H1 (cell line): ENCODE results near the gene PHACTR1. TPM values are rescaled to one million over a fixed set of nuclear protein-coding genes. Genes with fewer than 3 reads are reported as not detected.

Experiments used
- CHD7 ChIP-seq: fragments of 300-600 bp; sonication (generic); IDR thresholded peaks from 2 replicates; pipeline ENCODE4 v1.7.1; 2012; ENCODE audit warnings: low read length, moderate library complexity, mild to moderate bottlenecking, inconsistent platforms; ENCODE audit not compliant: insufficient replicate concordance
- HDAC2 ChIP-seq, 2 experiments: fragments of 300-600 bp in 1 of 2; sonication (generic) in 1 of 2; IDR thresholded peaks; 2 replicates each; pipeline ENCODE4 v1.6.1; 2011 to 2012; ENCODE audit warnings: low read depth in 2 of 2, low read length in 2 of 2, mild to moderate bottlenecking in 2 of 2, moderate library complexity in 2 of 2, borderline replicate concordance in 1 of 2, inconsistent platforms in 1 of 2
- SIX5 ChIP-seq: IDR thresholded peaks from 2 replicates; pipeline ENCODE4 v1.6.1; 2011; ENCODE audit warnings: mild to moderate bottlenecking, low read depth, low read length
- polyA plus RNA-seq, 7 experiments: library from polyadenylated mRNA; depleted of rRNA in 3 of 7; stranded (reverse) in 5 of 7; unstranded in 2 of 7; fragments of >200 nt in 5 of 7; fragments of 200-250 nt in 2 of 7; gene quantifications; 1 replicate in 5 of 7; 2 replicates in 1 of 7; 4 replicates in 1 of 7; pipeline versions ENCODE4 v1.2.1 to v1.2.3, GENCODE V29; 2011 to 2013; ENCODE audit warnings: missing spikeins in 2 of 7, mixed read lengths in 2 of 7
- total RNA-seq: library from RNA; stranded (reverse); fragmentation: NEBNext Ultra II Directional; extraction: Animal tissue kit (Norgen Biotek cat#: 25700); gene quantifications from 2 replicates; pipeline ENCODE4 v1.2.1, GENCODE V29; 2021

The PHACTR1 gene
- total and polyA plus RNA-seq, 2 of the 8 experiments (the other 6 are each of a cell fraction or from before 2014, with no cell fraction given): 3.9 to 17.1 TPM

GRCh38 chr6:13332349-13332706, 615.8 kb downstream of the PHACTR1 start (continued):
- TF ChIP-seq CHD7 (no peak), SIX5 (no peak), HDAC2 (IDR thresholded peaks at IDR 0.05; ENCODE audit: borderline replicate concordance in 1 of 2, low read depth in 2 of 2, low read length in 2 of 2) (no peak)
- TF ChIP-seq, all 59 proteins: peak for 0
